Esophagus mucosa (tissue), 1 donor: ENCODE measurements around the gene PDE4C. TPM values are rescaled to one million over a fixed set of nuclear protein-coding genes. Genes with fewer than 3 reads are reported as not detected.

ENCODE experiments used
- ATAC-seq: fragments of 200-7000 bp; cut with Tn5 transposase; one replicate; pipeline ENCODE4 v1.9.1; 2020
- total RNA-seq: library from RNA; stranded (reverse); gene quantifications from one replicate; pipeline ENCODE4 v1.2.4, GENCODE V29; 2023
- donor health status: DM: yes; HTN: yes; CAD: no.

Gene PDE4C
- total RNA-seq, result 0.16 TPM

GRCh38 chr19:18225702-18226468 lies at the start of gene PDE4C:
Gene PDE4C (minus strand): TSS chr19:18226438. CDS start chr19:18226415, 23 bp downstream.
- ATAC-seq, result no peak

DNA sequence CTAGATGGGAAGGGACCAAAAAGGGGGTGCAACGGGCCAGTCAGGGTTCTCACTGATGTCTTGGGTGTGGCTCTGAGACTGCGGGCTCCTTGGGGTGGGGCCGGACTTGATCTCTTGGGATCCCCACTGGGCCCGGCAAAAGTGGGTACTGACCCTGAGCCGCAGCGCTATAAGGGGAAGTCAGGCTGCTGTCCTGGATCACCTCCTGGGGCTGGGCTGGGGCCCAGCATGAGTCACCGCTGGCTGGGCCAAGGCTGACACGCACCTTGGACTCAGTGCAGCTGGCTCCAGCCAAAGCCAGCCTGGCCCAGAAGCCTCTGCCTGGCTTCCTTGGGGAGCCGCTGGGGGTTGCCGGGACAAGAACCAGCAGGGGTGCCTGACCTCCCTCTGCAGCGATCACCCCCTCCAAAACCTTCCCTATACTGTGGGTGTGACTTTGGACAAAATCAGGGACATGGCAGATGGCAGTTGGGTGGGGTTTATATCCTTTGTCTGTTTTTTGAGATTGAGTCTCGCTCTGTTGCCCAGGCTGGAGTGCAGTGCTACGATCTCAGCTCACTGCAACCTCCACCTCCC lies 48.6 kb upstream of the PDE4C start:
- peak; percentile 80 for ATAC-seq

GRCh38 chr19:18274219-18274780 lies 48.1 kb upstream of the PDE4C start, which contains the start of gene IQCN:
Gene IQCN (minus strand): TSS chr19:18274452. CDS start chr19:18269478, 4,974 bp downstream.
- peak; percentile 51 for ATAC-seq

GRCh38 chr19:18273561-18274218 lies 47.5 kb upstream of the PDE4C start:
- no peak for ATAC-seq

- no peak for ATAC-seq
Observed at GRCh38 chr19:18271433-18271841, 45.2 kb upstream of the PDE4C start.

GRCh38 chr19:18270326-18270725 lies 44.1 kb upstream of the PDE4C start:
- no peak for ATAC-seq

DNA sequence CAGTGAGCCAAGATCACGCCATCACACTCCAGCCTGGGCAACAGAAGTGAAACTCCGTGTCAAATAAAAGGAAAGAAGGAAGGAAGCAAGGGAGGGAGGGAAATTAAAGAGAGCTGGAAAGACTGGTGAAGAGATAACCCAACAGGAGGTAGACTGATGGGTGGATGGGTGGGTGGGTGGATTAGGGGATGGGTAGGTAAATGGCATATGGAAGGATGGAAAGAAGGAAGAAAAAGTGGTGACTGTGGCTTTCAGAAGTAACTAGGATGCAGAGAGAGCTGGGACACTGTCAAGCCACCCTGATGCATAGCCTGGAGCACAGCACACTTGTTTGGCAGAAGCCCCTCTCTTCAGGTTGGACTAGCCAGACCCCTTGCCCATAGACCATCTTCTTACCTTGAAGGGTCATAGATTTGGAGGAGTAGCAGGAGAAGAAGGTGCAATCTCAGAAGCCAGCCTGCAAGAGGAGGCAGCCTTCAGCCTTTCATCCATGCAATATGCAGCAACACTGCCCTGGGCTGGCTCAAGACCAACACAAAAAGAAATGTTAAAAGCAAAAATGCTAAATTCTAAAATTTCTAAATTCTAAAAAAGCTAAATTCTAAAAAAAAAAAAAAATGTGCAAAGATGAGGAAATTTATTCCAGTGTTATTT lies 43.0 kb upstream of the PDE4C start:
- ATAC-seq, result no peak

GRCh38 chr19:18266771-18267686 lies 40.8 kb upstream of the PDE4C start:
- ATAC-seq, result no peak

DNA sequence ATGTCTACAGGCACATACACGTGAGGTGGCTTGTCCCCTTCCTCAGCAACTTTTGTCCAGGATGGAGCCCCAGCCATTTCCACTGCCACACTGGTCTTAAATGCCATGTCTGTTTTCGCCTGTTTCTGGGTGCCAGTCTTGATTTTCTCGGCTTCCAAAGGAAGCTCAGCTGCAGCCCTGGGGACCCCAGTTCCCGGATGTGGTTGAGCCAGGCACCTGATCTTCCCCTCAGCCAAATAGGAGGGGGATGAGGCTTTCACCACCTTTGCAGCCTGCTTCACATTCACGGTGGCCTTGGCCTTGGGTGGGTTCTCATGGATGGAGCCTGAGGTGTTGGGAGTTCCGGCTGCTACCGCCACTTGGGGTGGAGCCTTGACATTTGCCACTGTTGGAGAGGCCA lies 39.3 kb upstream of the PDE4C start:
- ATAC-seq, result no peak

DNA sequence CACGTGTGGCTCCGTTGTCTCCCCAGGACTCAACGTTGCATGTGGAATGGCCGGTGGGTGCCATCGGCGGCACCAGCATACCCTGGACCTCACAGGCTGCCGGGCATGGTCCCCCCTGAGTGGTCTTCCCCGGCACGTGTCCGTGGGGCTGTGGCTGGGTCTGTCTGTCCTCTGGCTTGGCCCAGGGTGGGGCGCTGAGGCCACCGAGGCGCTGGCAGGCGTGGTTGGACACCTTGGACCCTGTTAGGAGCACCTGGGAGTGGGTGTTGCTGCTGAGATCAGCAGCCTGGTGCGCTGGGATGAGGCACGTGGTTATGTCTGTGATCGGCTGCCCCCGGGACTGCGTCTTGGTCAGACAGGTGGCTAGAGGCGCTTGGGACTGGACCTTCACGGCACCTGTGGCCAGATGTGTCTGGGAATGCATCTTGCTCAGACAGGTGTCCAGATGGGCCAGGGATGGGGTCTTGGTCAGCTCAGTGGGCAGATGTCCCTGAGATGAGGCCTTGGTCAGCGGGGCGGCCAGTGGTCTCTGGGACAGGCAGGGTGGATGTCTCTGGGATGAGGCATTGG lies 38.8 kb upstream of the PDE4C start:
- ATAC-seq, result peak; percentile 5

- ATAC-seq, result peak; percentile 5
Observed at GRCh38 chr19:18264137-18264854, 38.1 kb upstream of the PDE4C start.

DNA sequence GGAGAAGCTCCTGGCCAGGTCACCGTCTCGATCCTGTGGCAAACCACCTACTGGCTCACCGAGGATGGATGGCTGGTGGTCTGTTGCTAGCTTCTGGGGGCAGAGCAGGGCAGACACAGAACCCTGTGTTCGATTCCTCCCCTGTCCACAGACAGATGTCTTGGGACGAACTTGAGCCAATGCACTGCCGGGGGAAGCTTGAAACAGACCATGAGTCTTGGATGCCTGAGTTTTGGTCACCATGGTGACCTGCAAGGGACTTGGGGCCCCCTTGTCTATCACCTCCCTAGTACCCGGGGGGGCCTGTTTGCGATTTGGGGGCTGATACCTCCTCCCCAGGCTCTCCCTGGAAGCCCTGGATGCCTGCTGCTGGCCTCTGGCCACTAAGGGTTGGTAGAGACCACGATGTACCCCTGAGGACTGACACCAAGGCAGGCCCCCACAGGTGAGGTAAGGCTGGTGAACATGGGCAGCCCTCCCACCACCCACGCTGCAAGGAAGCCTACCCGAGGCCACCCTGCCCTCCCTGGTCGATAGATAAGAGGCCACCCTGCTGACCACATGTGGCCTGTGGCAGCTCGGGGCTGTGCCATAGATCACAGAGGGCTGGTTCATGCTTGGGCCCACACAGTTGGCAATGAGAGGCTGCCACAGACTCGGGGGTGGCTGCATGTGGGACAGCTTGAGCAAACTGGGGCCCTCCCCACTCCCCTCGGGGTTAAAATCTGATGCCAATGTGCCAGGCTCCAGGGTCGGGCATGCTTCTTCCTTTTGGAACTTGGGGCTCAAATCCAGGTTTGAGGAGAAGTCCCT lies 37.3 kb upstream of the PDE4C start:
- ATAC-seq, result no peak

- no peak for ATAC-seq
Observed at GRCh38 chr19:18262917-18263316, 36.7 kb upstream of the PDE4C start.

DNA sequence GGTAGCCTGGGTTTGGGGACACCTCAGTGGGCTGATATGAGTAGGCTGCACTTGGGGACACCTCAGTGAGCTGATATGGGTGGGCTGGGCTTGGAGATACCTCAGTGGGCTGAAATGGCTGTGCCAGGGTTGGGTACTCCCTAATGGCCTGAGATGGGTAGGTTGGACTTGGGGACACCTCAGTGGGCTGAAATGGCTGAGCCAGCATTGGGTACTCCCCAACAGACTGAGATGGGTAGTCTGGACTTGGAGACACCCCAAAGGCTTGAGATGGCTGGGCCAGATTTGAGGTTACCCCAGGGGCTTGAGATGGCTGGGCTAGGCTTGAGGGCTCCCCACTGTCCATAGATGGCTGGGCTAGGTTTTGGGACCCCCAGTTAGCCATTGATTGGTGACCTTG lies 35.9 kb upstream of the PDE4C start:
- no peak for ATAC-seq

GRCh38 chr19:18261474-18261873 lies 35.2 kb upstream of the PDE4C start:
- ATAC-seq, result no peak

GRCh38 chr19:18259893-18260292 lies 33.7 kb upstream of the PDE4C start:
- ATAC-seq, result no peak

GRCh38 chr19:18257503-18258470 lies 31.5 kb upstream of the PDE4C start:
- no peak for ATAC-seq
